ENCODE data around the gene AP2M1.

- TF ChIP-seq CTCF (IDR thresholded peaks at IDR 0.05) = no peak
- TF ChIP-seq POLR2A (IDR thresholded peaks at IDR 0.05) = no peak
- TF ChIP-seq POLR2AphosphoS5 (IDR thresholded peaks at IDR 0.05) = no peak
- no peak for TF ChIP-seq EP300 (IDR thresholded peaks at IDR 0.05)
These were observed 19.4 kb downstream of the AP2M1 start for GRCh38 chr3:184193991-184194539.

Measured in upper lobe of left lung (tissue), 4 donors.